BLaER1 (cell line): ENCODE results near the gene GGT5.
A peak's percentile ranks its signal among the peaks of the same experiment; 100 is the strongest.

Experiments
- H3K27ac ChIP-seq: shearing (Covaris generic); formaldehyde crosslinking; 2 replicates; pipeline ENCODE4 v1.8.1; 2022
- H3K27me3 ChIP-seq: shearing (Covaris generic); formaldehyde crosslinking; 2 replicates; pipeline ENCODE4 v1.8.1; 2022
- H3K36me3 ChIP-seq: shearing (Covaris generic); formaldehyde crosslinking; 2 replicates; pipeline ENCODE4 v1.8.1; 2022
- H3K4me1 ChIP-seq: shearing (Covaris generic); formaldehyde crosslinking; 2 replicates; pipeline ENCODE4 v1.8.1; 2022
- H3K4me2 ChIP-seq: shearing (Covaris generic); formaldehyde crosslinking; 2 replicates; pipeline ENCODE4 v1.8.1; 2022
- H3K4me3 ChIP-seq: shearing (Covaris generic); formaldehyde crosslinking; 2 replicates; pipeline ENCODE4 v1.8.1; 2022
- H3K9ac ChIP-seq: shearing (Covaris generic); formaldehyde crosslinking; 2 replicates; pipeline ENCODE4 v1.8.1; 2022
- H3K9me3 ChIP-seq: shearing (Covaris generic); formaldehyde crosslinking; 2 replicates; pipeline ENCODE4 v1.8.1; 2022
- H4K20me1 ChIP-seq: shearing (Covaris generic); formaldehyde crosslinking; 2 replicates; pipeline ENCODE4 v1.8.1; 2022
- Cebpa-rat ChIP-seq: shearing (Covaris generic); IDR thresholded peaks from 2 replicates; pipeline ENCODE4 v1.8.1; 2022

Gene GGT5

DNA sequence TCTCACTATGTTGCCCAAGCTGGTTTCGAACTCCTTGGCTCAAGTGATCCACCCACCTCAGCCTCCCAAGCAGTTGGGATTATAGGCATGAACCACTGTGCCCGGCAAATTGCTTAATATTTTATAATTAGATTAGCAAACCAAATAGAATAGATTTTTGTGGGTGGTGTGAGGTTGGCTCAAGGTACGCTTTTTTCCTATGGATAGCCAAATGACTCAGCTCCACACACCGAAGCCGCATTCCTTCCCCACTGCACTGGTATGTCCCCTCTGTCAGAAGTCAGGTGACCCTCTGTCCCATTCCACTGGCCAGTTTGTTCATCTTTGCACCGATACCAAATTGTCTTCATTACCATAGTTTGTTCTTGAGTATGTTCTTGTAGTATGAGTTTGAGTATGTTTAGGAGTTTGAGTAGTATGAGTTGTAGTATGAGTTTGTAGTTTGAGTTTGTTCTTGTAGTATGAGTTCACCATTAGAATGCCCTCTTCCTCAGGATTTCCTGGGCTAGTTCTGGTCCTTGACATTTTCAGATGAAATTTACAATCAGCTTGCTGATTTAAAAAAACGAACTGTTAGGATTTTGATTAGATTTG, 44.2 kb downstream of the GGT5 start:
- no peak overlapping the region for H3K27ac ChIP-seq
- peaks cover 27% of the 10 kb centered on the region for H3K4me1 ChIP-seq
- H3K9ac ChIP-seq: no peak overlapping the region
- no peaks in the 10 kb centered on the region for H3K27me3 ChIP-seq
- H3K4me3 ChIP-seq: no peak overlapping the region
- H4K20me1 ChIP-seq: no peaks in the 10 kb centered on the region
- H3K4me2 ChIP-seq: no peak overlapping the region
- TF ChIP-seq Cebpa-rat: no peak
- no peaks in the 10 kb centered on the region for H3K36me3 ChIP-seq
- peaks cover 19% of the 10 kb centered on the region; the same call in 1 of the 2 replicates for H3K9me3 ChIP-seq

DNA sequence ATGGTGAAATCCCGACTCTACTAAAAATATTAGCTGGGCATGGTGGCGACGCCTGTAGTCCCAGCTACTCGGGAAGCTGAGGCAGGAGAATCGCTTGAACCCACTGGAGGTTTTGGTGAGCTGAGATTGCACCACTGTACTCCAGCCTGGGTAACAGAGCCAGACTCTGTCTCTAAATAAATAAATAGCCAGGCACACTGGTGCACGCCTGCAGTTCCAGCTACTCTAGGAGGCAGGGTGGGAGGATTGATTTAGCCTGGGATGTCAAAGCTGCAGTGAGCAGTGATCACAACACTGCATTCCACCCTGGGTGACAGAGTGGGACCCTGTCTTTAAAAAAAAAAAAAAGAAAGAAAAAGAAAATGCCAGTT, 46.2 kb downstream of the GGT5 start:
- no peak for TF ChIP-seq Cebpa-rat
- no peaks in the 10 kb centered on the region for H4K20me1 ChIP-seq
- H3K4me1 ChIP-seq: peaks cover 13% of the 10 kb centered on the region
- no peaks in the 10 kb centered on the region for H3K27me3 ChIP-seq
- no peak overlapping the region for H3K4me3 ChIP-seq
- no peaks in the 10 kb centered on the region for H3K36me3 ChIP-seq
- 0 out of 2 replicates have a peak, but pooled peaks cover 5% of the 10 kb centered on the region for H3K9me3 ChIP-seq
- no peak overlapping the region for H3K27ac ChIP-seq
- peak overlapping the region; percentile 35 for H3K4me2 ChIP-seq
- no peak overlapping the region for H3K9ac ChIP-seq

- H3K4me1 ChIP-seq: peaks cover 26% of the 10 kb centered on the region
- no peak overlapping the region for H3K9ac ChIP-seq
- no peaks in the 10 kb centered on the region for H4K20me1 ChIP-seq
- peak overlapping the region; percentile 40 for H3K4me2 ChIP-seq
- H3K27ac ChIP-seq: peak overlapping the region; percentile 13; the same call in 1 of the 2 replicates
- H3K27me3 ChIP-seq: no peaks in the 10 kb centered on the region
- no peak for TF ChIP-seq Cebpa-rat
- H3K9me3 ChIP-seq: no peaks in the 10 kb centered on the region
- no peak overlapping the region for H3K4me3 ChIP-seq
- no peaks in the 10 kb centered on the region for H3K36me3 ChIP-seq
Measured at GRCh38 chr22:24191893-24192292, 53.0 kb downstream of the GGT5 start.

- H3K27ac ChIP-seq: peak overlapping the region; percentile 13; the same call in 1 of the 2 replicates
- no peaks in the 10 kb centered on the region for H3K27me3 ChIP-seq
- H3K9ac ChIP-seq: no peak overlapping the region
- H3K9me3 ChIP-seq: no peaks in the 10 kb centered on the region
- H4K20me1 ChIP-seq: no peaks in the 10 kb centered on the region
- peak overlapping the region; percentile 40 for H3K4me2 ChIP-seq
- no peaks in the 10 kb centered on the region for H3K36me3 ChIP-seq
- H3K4me1 ChIP-seq: peaks cover 26% of the 10 kb centered on the region
- no peak for TF ChIP-seq Cebpa-rat
- no peak overlapping the region for H3K4me3 ChIP-seq
Measured at GRCh38 chr22:24191381-24191841, 53.5 kb downstream of the GGT5 start.

- Histone ChIP-seq H3K36me3 (no peaks in the 10 kb centered on the region), H3K4me2 (no peak overlapping the region), H3K27ac (no peak overlapping the region), H3K9ac (no peak overlapping the region), H3K4me3 (no peak overlapping the region), H3K9me3 (no peaks in the 10 kb centered on the region), H3K27me3 (no peaks in the 10 kb centered on the region), H3K4me1 (peaks cover 26% of the 10 kb centered on the region), H4K20me1 (no peaks in the 10 kb centered on the region)
- no peak for TF ChIP-seq Cebpa-rat
Measured at GRCh38 chr22:24190596-24191208, 54.2 kb downstream of the GGT5 start.

- no peaks in the 10 kb centered on the region for H3K27me3 ChIP-seq
- peaks cover 26% of the 10 kb centered on the region for H3K4me1 ChIP-seq
- H3K4me2 ChIP-seq: 0 out of 2 replicates have a peak overlapping the region, but pooled peaks have one; percentile 4
- no peak overlapping the region for H3K4me3 ChIP-seq
- no peaks in the 10 kb centered on the region for H3K9me3 ChIP-seq
- TF ChIP-seq Cebpa-rat: no peak
- no peaks in the 10 kb centered on the region for H4K20me1 ChIP-seq
- H3K9ac ChIP-seq: no peak overlapping the region
- H3K27ac ChIP-seq: no peak overlapping the region
- H3K36me3 ChIP-seq: no peaks in the 10 kb centered on the region
Measured at GRCh38 chr22:24190159-24190540, 54.7 kb downstream of the GGT5 start.

GRCh38 chr22:24189249-24190158, 55.4 kb downstream of the GGT5 start:
- Histone ChIP-seq H3K27ac (peak overlapping the region; percentile 35; the same call in 1 of the 2 replicates), H3K36me3 (no peaks in the 10 kb centered on the region), H3K9ac (no peak overlapping the region), H3K4me1 (peaks cover 26% of the 10 kb centered on the region), H3K4me2 (0 out of 2 replicates have a peak overlapping the region, but pooled peaks have one; percentile 4), H3K4me3 (no peak overlapping the region), H4K20me1 (no peaks in the 10 kb centered on the region), H3K27me3 (no peaks in the 10 kb centered on the region), H3K9me3 (no peaks in the 10 kb centered on the region)
- TF ChIP-seq Cebpa-rat: no peak

DNA sequence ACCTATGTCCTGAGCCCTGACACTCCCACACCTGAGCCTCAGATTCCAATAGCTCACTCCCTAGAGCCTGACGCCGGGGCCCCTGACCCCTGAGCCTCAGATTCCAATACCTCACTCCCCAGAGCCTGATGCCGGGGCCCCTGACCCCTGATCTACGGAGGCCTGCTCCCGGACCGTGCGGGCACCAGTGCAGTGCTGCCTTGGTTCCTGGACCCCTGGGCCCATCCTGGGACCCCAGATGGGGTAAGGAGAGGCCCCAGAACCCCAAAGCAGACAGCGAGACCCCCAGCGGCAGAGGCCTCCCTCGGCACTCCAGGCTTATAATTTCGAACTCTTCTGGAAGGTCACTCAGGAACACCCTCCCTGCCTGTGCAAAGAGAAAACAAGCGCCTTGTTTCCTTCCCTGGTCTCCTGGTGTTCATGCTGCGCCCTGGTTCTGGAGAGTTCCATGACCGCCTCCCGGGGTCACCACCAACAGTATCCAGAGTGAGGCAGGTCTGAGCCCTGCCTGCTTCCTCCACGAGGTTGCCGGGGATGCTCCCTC, 56.1 kb downstream of the GGT5 start:
- Histone ChIP-seq H3K9me3 (no peaks in the 10 kb centered on the region), H3K9ac (no peak overlapping the region), H3K4me2 (no peak overlapping the region), H3K4me1 (peaks cover 32% of the 10 kb centered on the region), H3K4me3 (no peak overlapping the region), H3K36me3 (no peaks in the 10 kb centered on the region), H3K27ac (no peak overlapping the region), H3K27me3 (no peaks in the 10 kb centered on the region), H4K20me1 (no peaks in the 10 kb centered on the region)
- TF ChIP-seq Cebpa-rat: no peak

- no peak overlapping the region for H3K27ac ChIP-seq
- H3K9me3 ChIP-seq: no peaks in the 10 kb centered on the region
- no peak overlapping the region for H3K4me3 ChIP-seq
Measured at GRCh38 chr22:24187731-24188644, 56.9 kb downstream of the GGT5 start.

More at GRCh38 chr22:24187731-24188644, 56.9 kb downstream of the GGT5 start:
- Histone ChIP-seq H4K20me1 (no peaks in the 10 kb centered on the region), H3K9ac (no peak overlapping the region), H3K4me1 (peaks cover 40% of the 10 kb centered on the region), H3K36me3 (no peaks in the 10 kb centered on the region), H3K27me3 (no peaks in the 10 kb centered on the region), H3K4me2 (no peak overlapping the region)
- no peak for TF ChIP-seq Cebpa-rat
